DMS53 treated with DMSO at 0.1 percent for 48 hours (cell line): ENCODE measurements around the gene DDX1.
"Not testable (repeated sequence)": the region's sequence is repeated elsewhere in the genome, so short reads cannot be mapped to it uniquely, and the experiment has no call there.

Experiments
- DNase-seq: peaks from one replicate; lab custom pipeline; 2025; ENCODE audit not compliant: unreplicated experiment; lab: John Stamatoyannopoulos, UW

DDX1 gene

GRCh38 chr2:15591692-15592463 lies at the start of gene DDX1:
DDX1 (plus strand) TSS chr2:15591868; CDS start chr2:15591934, 66 bp downstream.
- peak; percentile 46 for DNase-seq

- DNase-seq = not testable (repeated sequence)
These were observed 49.4 kb upstream of the DDX1 start for GRCh38 chr2:15542269-15542668.

- DNase-seq = no peak
These were observed 48.6 kb upstream of the DDX1 start for GRCh38 chr2:15543053-15543452.

GRCh38 chr2:15543541-15543940 lies 48.1 kb upstream of the DDX1 start:
- DNase-seq = no peak

GRCh38 chr2:15544227-15544626 lies 47.4 kb upstream of the DDX1 start:
- no peak for DNase-seq

GRCh38 chr2:15546297-15547098 lies 45.2 kb upstream of the DDX1 start:
- no peak for DNase-seq

GRCh38 chr2:15547115-15547876 lies 44.4 kb upstream of the DDX1 start:
- DNase-seq = no peak

GRCh38 chr2:15548974-15549373 lies 42.7 kb upstream of the DDX1 start:
- no peak for DNase-seq

- no peak for DNase-seq
These were observed 38.1 kb upstream of the DDX1 start for GRCh38 chr2:15553519-15553918.

GRCh38 chr2:15553951-15554350 lies 37.7 kb upstream of the DDX1 start:
- no peak for DNase-seq

- DNase-seq = no peak
These were observed 37.0 kb upstream of the DDX1 start for GRCh38 chr2:15554525-15555218.

GRCh38 chr2:15555760-15556193 lies 35.9 kb upstream of the DDX1 start:
- no peak for DNase-seq

- no peak for DNase-seq
These were observed 35.2 kb upstream of the DDX1 start for GRCh38 chr2:15556311-15556930.

GRCh38 chr2:15557887-15558311 lies 33.8 kb upstream of the DDX1 start:
- DNase-seq = no peak

GRCh38 chr2:15559379-15560139 lies 32.1 kb upstream of the DDX1 start:
- no peak for DNase-seq

GRCh38 chr2:15560140-15560987 lies 31.3 kb upstream of the DDX1 start:
- DNase-seq = peak; percentile 14

GRCh38 chr2:15560988-15561573 lies 30.6 kb upstream of the DDX1 start, which contains the start of gene NBAS:
NBAS (minus strand) TSS chr2:15561334; CDS start chr2:15561304, 30 bp downstream.
- peak; percentile 68 for DNase-seq
